ENCODE data around the gene SAMD4B.

Gene SAMD4B

DNA sequence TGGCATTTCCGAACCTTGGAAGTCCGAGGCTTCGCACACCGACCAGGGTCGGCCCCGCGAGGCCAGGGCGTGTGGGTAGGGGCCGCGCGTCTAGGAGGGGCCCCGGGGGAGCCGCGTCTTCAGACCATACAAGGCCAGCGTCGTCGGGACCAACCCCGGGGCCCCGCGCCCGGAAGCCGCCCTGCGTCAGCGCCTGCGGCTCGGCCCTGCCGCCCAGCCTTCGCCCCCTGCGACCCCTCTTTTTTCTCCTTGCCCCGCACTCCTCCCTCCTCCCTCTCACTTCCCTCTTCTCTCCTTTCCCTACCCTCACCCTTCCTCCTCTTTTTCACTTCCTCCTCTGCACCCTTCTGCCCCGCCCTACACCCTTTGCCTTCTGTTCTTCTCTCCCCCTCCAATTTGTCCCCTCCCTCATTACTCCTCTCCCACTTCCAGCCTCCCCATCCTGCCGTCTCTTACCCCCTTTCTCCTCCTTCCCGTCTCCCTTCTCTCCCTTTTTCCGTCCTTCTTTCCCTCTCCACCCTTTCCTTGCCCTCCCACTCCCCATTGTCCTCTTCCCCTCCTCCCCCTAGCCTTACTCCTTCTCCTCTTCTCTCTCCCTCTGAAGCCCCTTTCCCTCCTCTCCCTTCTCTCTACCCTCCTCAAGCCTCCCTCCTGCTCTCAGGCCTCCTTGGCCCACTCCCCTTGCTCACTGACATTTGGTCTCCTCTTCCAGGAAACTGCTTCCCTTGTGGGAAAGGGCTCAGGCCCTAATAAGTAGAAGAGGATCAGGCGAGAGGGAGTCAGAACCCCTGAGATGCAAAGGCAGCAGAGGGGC lies 68.0 kb downstream of the SAMD4B start:
- peak; percentile 61 to 82 (median 75) for DNase-seq

DNA sequence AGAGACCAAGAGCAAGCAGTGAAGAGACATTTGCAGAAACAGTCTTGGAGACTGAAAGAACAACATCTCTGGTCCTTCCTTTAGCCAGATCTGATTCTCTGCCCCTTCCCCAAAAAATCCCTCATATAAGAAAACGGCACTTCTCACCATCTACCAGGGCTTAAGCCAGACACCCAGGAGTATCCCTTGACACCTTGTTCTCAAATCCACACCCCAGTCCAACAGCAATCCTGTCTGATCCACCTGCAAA lies 68.5 kb downstream of the SAMD4B start:
- no peak for DNase-seq

DNA sequence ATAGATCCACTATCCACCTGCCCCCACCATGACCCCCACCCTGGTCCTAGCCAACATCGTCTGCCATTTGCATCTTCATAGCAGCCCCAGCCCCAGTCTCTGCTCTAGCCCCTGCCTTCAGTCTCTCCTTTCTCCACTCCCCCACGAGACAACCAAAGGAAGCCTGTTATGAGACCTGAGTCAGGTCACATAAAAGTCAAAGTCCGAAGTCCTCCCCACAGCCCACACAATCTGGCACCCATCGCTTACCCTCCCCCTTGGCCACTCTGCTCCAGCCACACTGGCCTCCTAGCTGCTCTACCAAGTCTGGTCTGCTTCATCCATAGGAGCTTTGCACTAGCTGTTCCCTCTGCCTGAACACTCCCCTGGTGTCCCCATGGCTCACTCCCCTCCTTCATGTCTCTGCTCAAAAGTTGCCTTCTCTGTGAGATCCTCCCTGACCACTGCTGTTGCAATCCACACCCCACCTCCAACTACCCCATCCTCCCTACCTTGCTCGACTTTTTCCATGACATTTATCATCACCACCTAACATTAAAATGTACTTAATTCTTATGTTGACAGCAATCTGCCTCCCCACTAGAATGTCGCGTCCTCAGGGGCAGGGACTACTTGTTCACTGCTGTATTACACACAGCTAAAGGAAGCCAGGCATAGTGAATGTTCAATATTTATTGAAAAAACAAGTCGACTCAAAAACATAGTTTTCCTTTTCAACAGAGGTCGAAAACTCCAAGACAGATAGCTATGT lies 69.0 kb downstream of the SAMD4B start:
- no peak for DNase-seq

DNA sequence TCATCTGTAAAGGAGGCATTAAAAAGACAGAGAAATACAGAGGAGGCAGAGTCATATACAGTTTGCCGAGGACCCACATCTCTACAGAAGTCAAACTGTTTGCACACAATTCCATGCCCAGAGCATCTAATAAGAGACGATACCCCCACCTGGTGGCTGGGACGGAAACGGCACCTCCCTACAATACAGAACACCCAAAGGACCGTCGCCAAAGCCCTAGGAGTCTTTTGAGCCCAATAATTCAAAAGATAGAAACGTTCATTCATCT lies 69.5 kb downstream of the SAMD4B start:
- peak; percentile 77 to 92 (median 87) for DNase-seq

DNA sequence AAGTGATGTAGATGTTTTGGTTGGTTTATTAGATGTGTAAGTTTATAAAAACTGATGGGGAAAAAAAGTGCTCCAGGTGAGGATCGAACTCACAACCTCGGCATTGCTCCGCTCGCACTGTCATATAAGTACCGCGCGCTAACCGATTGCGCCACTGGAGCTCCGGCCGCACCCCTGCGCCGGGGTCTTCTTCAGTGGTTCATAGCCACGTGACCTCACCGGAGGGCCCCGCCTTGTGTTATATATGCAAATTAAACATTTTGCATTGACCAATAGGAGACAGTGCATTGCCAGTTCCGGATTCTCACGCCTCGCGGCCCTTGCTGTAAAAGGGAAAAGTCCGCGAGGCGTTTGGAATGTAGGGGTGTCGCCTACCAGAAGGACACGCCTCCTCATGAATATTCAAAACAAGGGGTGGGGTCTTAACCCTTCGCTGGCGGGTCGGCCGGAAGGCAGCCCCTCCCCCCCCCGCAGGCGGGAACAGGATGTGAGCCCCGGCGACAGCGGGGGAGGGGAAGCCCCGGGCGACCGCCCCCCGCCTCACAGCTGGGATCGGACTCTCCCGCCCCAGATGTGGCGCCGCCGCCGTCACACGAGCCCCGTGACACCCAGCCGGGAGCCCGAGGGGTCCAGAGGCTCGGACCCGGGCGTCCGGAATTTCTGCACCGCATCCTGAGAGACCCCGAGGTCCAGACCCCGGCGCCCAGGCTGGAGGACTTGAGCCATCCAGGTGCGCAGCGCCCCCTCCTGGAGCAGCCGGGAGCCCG lies 70.1 kb downstream of the SAMD4B start, which contains the start of gene PLEKHG2:
Gene PLEKHG2 (plus strand): TSS at position 570 of the 767 bp plus-strand sequence. CDS start 1,418 bp downstream, outside the sequence.
- peak; percentile 89 to 99 (median 94) for DNase-seq

DNA sequence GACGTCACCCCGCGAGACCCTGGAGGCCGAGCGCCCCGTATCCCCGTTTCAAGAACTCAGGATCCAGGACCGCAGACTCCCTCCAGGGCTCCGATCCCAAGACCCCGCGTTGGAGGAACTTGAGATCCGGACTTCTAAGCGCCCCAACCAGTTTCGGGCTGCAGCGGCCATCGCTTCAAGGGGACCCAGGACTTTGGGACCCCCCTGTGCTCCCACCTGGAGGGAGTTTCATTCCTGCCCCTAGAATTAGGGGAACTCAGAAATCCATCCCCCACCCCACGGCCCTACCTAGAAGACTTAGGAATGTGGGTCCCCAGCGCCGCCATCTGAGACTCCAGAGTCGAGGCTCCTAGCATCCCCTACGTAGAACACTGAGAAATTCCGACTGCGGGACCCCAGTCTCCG lies 70.6 kb downstream of the SAMD4B start:
- no peak for DNase-seq

DNA sequence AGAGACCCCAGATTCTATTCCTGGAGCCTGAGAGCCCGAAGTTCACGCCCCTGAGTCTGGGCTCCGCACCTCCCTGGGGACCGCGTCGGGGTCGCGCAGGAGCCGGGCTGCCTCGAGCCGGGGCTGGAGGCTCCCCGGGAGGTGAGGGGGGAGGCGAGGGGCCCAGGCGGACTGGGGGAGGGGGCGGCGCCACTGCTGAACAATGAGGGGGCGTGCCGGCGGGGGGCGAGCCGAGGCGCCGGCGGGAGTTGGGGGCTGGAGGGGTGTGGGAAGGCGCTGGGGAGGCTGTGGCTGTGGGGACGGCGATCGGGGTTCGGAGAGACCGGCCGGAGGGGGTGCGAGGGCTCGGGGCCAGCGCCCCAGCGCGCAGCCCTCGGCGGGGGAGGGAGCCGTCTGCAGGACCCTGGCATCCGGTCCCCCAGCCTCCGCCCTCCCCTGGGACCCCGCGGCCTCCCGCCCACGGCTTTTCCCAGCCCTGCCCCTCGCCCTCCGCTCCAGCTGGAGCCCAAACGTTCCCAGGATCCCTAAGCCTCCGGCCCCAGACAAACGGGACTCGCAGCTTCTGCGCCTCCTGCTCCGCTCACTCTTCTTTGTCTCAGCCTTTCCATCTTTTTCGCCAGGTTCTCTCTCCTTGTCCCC lies 71.2 kb downstream of the SAMD4B start:
- peak in 2 of 5 donors; percentile 30 to 47 for DNase-seq

DNA sequence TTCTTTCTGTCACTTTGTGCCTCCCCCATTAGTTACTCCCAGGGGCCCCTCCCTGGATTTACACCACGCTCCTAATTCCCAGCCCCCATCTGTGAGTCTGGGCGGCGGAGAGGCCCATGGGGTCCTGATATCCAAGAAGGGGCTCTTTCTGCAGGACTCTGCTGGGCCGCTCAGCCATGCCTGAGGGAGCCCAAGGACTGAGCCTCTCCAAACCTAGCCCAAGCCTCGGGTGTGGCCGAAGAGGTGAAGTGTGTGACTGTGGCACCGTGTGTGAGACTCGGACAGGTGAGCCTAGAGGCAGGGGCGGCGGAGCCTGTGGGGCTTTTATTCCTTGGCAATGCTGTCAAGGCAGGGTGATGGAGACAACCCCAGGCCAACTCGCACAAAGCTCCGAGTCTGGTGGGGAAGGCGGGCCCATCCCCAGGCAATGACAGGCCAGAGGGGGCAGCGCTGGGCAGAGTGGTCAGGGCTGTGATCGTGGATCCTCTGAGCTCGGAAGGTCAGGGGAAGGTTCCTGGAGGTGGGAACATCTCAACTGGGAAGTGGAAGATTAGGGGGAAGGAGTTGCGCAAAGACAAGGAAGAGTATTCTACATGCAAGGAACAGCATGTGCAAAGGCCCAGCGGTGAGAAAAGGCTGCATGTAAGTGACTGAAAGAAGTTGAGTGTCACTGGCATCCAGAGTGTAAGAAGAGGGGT lies 71.8 kb downstream of the SAMD4B start:
- DNase-seq: no peak

DNA sequence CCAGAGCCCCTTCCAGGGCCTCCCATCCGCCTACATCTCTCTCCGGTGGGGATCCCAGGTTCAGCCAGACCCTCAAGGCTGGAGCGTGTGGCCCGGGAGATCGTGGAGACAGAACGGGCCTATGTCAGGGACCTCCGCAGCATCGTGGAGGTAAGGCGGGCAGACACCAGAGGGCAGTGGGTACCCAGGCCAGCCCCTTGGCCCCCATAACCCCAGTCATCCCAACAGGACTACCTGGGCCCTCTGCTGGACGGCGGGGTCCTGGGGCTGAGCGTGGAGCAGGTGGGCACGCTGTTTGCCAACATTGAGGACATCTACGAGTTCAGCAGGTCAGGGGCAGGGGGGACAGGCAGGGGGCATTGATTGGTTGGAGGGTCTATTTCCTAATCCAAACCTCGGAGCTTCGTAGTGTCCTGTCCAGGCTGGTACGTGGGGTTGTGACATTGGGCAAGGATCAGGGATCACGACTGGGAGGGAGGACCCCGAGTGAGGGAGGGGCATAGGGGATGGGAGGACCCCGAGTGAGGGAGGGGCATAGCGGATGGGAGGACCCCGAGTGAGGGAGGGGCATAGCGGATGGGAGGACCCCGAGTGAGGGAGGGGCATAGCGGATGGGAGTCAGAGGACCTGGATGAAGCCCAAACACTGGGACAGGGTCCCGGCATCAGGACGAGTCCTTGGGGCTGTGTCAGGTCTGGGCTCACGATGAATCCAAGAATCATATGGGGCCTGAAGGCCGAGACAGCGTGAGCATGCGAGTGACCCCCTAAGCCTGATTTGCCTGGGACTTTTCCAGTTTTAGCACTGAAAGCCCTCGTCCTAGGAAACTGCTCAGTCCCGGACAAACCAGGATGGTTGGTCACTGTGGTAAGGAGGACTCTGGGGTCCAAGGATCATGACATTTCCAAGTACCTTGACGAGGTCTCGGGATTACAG lies 73.2 kb downstream of the SAMD4B start:
- DNase-seq: no peak

DNA sequence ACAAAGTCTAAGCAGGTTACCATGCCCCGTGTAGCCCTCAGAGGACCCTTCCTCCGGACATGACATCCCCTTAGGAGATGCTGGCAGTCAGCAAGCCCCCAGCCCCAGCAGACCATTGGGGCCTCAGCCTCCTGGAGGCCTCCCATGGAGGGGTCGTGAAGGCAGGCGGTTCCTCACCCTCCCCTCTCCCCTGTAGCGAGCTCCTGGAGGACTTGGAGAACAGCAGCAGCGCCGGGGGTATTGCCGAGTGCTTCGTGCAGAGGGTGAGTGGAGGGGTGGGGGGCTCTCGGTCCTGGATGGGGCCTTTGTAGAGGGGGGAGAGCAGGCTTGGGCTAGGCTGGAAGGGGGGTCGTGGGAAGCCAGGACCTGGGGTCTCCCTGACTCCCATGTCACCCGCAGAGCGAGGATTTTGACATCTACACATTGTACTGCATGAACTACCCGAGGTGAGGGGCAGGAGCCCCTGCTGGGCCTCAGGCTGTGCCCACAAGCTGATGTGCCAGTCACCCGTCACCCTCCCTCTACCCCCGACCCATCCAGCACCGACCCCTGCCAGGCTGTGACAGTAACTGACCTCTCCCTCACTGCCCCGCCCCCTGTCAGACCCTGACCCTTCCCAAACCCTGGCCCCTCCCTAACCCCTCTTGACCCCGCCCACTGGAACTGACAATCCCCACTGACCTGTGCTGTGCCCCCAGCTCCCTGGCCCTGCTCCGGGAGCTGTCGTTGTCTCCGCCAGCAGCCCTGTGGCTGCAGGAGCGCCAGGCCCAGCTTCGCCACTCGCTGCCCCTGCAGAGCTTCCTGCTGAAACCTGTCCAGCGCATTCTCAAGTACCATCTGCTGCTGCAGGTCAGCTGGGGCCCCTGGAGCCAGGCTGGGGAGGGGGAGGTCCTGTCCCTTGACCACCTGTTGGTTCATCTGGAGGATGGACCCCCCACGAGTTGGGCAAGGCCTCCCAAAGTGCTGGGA lies 74.2 kb downstream of the SAMD4B start:
- DNase-seq: no peak

DNA sequence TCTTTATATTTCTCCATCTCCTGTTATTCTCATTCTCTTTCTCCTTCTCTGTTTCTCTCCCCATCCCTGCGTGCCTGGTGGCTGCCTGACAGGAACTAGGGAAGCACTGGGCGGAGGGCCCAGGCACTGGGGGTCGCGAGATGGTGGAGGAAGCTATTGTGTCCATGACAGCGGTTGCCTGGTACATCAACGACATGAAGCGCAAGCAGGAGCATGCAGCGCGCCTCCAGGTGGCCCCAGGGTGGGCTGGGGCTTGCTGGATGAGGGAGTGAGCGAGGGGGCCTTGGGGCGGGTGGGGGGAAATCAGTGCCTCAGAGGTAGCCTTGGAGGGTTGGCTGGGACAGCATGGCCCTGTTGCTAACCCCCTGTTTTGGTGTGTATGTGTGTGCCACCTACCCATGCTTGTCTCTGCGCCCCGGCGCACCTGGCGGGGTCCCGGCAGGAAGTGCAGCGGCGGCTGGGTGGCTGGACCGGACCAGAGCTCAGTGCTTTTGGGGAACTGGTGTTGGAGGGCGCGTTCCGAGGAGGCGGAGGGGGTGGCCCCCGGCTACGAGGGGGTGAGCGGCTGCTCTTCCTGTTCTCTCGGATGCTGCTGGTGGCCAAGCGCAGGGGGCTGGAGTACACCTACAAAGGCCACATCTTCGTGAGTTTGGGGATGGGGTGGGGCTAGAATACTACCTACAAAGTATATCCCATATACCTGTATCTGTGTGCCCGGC lies 75.4 kb downstream of the SAMD4B start:
- no peak for DNase-seq

DNA sequence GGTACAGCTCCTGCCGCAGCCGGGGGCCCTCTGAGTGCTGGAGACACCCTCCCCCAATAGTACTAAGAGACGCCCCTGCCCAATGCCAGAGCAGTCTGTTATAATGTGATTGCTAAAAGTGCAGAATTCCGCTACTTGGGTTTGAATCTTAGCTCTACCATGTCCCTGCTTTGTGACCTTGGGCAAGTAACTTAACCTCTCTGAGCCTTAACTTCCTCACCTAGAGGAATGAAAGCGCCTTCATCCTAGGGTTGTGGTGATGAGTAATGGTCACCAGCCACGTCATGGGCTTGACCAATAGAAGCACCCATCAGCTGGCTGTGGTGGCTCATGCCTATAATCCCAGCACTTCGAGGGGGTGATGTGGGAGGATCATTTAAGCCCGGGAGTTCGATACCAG lies 76.8 kb downstream of the SAMD4B start:
- no peak for DNase-seq

DNA sequence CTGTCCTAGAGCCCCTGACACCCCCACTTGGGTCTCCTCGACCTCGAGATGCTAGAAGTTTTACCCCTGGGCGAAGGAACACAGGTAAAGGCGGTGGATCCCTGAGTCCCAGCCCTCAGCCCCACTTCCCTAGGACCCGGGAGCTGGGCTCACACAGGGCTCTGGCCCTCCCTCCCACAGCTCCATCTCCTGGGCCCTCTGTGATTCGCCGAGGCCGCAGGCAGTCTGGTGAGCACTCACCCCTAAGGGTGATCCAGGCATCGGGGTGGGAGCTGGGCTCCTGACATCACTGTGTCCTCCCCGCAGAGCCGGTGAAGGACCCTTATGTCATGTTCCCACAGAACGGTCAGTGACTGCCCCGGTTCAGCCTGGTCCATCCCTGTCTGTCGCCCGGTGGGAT lies 78.5 kb downstream of the SAMD4B start:
- DNase-seq: no peak

DNA sequence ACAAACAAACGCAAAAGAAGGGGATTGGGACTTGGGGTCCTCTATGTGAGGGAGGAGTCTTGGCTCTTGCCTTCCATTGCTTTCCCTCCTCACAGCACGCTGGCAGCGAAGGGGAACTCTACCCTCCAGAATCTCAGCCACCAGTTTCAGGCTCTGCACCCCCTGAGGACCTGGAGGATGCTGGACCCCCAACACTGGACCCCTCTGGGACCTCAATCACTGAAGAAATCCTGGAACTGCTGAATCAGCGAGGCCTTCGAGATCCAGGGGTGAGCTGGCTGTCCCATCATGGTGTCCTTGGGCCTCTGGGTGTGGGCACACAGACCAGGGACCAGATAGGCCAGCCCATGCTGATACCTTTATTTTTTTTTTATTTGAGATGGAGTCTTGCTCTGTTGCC lies 79.8 kb downstream of the SAMD4B start:
- DNase-seq: no peak

DNA sequence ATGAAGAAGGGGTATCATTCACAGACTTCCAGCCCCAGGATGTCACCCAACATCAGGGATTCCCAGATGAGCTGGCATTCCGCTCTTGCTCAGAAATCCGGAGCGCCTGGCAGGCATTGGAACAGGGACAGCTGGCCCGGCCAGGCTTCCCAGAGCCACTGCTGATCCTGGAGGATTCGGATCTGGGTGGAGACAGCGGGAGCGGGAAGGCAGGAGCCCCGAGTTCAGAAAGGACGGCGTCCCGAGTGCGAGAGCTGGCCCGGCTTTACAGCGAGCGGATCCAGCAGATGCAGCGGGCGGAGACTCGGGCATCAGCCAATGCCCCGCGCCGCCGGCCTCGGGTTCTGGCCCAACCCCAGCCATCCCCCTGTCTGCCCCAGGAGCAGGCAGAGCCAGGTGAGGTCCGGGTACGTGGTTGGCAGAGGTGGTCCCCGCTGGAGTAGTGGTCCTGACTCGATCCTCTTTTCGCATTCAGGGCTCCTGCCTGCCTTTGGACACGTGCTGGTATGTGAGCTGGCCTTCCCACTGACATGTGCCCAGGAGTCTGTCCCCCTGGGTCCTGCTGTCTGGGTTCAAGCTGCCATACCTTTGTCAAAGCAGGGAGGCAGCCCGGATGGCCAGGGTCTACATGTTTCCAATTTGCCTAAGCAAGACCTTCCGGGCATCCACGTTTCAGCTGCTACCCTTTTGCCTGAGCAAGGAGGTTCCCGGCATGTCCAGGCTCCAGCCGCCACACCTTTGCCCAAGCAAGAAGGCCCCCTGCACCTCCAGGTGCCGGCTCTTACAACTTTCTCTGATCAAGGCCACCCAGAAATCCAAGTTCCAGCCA lies 81.3 kb downstream of the SAMD4B start:
- no peak for DNase-seq

DNA sequence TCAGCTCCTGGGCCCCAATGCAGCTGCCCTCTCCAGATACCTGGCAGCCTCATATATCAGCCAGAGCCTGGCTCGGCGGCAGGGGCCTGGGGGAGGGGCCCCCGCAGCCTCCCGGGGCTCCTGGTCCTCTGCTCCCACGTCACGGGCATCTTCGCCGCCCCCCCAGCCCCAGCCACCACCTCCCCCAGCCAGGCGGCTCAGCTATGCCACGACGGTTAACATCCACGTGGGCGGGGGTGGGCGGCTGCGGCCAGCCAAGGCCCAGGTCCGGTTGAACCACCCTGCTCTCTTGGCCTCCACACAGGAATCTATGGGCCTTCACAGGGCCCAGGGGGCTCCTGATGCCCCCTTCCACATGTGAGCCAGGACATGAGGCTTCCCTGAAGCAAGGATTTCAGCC lies 82.7 kb downstream of the SAMD4B start:
- DNase-seq: no peak

DNA sequence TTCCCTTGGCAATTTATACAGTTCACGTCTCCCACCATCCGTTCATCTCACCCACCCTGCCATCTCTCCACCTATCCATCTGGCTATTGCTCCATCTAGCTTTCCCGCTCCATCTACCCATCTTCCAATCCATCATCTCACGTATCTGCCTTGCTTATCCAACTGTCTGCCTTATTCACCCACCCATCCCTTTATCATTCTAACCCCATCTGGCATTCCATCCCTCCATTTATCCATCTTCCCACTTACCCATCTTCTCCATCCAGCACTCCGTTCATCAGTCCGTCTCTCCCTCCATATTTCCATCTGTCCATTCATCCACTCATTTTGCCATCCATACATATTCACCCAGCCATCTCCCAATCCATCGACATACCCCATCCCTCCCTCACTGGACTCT lies 83.5 kb downstream of the SAMD4B start:
- no peak for DNase-seq

DNA sequence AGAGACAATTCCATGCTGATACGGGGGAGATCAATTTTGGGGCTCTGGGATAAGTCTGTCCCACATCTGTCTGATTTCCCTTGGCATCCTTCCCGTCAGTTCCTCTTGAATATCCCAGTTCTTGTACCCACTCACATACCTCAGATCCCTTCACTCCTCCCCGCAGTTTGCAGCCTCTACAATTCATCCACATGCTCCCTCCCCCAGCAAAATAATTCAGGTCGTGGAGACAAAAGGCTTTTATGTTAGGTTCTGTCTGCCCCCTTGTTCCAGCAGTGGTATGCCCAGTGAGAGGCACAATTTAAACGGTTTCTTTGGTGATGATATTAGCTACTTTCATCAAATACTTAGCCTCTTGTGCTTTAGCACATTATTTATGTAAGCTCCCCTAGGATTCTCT lies 83.9 kb downstream of the SAMD4B start:
- no peak for DNase-seq

DNA sequence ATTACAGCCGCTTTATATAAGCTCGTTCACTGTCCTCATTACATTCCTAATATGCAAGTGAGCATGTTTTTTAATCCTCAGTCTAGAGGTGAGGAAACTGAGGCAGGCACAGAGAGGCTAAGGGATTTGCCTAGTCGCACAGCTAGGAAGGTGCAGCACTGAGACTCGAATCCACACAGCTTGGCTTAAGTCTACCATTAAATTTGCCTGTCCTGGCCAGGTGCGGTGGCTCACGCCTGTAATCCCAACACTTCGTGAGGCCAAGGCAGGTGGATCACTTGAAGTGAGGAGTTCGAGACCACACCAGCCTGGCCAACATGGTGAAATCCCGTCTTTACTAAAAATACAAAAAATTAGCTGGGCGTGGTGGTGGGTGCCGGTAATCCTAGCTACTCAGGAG lies 85.5 kb downstream of the SAMD4B start:
- DNase-seq: no peak
